GM18502 (cell line): ENCODE results near the gene MRNIP.
"Not testable (repeated sequence)": the region's sequence is repeated elsewhere in the genome, so short reads cannot be mapped to it uniquely, and the experiment has no call there.

Source experiments
- ATAC-seq: cut with Tn5 transposase; IDR thresholded peaks from one replicate; pipeline ENCODE4 v1.9.1; 2021; ENCODE audit warnings: mild to moderate bottlenecking; ENCODE audit not compliant: unreplicated experiment, poor library complexity

The MRNIP gene

GRCh38 chr5:179795863-179796833, 62.5 kb downstream of the MRNIP start:
- ATAC-seq, result peak; percentile 77

DNA sequence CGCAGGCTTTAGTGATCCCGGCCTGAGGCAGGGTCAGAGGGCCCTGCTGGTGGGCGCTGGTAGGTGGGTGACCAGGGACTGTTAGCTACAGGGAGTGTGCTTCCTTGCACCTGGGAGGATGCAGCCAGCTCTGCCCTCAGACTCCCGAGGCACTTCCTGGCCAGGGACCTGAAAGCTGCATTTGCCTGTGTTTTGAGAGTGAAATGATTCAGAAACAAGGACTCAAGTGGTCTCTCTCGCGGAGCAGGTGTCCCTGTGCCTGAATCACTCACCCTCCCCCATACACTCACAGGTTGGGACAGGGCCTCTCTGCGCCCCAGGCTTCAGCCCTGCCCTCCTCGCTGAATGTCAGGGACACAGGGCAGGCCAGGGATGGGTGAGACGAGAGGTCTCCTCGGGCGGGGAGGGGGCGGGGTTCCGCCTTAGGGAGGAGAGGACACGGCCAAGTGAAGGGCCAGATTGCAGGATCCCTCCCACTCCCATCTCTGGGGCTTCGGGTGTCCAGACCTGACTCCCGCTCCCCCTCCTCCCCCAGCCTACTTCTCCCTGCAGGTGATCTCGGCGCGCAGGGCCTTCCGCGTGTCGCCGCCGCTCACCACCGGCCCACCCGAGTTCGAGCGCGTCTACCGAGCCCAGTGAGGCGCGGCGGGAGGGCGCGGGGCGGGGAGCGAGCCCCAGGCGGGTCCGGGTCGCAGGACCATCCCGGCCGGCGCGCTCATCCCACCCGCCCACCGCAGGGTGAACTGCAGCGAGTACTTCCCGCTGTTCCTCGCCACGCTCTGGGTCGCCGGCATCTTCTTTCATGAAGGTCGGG, 63.4 kb downstream of the MRNIP start:
- ATAC-seq, result peak; percentile 4

GRCh38 chr5:179794575-179794974, 64.0 kb downstream of the MRNIP start:
- ATAC-seq, result no peak

DNA sequence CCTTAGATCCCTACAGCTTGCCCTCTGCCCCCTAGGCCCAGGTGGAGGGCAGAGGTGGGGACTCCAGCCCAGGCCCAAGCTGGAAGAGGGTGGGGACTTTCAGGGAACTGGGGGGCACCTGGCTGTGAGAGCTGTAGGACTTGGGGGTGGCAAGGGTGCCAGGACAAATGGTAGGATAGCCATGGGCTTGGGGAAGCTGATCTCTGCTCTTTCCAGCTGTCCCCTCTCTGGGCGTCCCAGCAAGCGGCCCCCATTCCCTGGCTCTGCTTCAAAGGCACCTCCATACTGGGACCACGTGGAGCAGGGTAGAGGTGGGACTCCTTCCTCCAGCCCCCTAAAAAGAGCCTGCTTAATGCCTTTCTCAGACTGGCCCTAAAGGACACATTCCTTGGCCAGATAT, 64.4 kb downstream of the MRNIP start:
- ATAC-seq, result no peak

- ATAC-seq, result no peak
These were observed 65.0 kb downstream of the MRNIP start, which contains the start of gene LTC4S for GRCh38 chr5:179793468-179794139. Gene LTC4S, plus strand, starts transcription at chr5:179793986. Its CDS starts 95 bp downstream, at chr5:179794081.

DNA sequence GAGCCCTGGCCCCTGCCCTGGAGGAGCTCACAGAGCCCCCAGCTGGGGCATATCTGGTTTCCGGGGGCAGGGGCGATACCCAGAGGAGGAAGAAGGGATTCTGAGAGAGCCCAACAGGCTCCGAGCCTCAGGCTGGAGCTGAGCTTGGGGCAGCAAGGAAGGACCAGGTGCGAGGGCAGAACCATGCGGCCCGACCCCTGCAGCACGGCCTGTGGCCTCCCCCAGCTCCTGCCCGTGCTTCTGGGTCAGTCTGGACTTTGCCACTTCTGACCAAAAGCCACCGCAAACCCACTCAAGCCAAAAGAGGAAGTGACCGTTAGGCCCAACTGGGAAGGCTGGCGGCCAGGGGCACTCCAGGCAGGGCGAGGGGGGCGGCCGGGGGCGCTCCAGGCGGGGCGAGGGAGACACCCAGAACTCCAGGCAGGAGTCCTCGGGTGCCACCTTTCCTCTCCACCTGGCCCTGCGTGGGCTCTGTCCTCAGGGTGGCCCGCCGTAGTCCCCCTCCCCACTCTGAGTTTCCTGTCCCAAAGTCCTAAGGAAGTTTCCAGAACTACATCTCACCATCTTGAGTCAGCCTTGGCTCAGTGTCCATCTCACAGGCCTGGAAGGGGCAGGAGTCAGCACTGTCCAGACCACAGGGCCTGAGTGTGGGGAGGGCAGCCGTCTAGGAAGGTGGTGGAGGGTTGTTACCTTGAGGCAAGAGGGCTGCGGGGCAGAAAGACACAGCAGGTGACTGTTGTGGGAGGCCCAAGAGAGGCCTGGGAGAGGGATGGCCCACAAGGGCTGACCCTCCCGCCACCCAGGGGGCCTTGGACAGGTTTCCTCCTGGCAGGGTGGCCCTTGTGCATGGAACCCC, 65.8 kb downstream of the MRNIP start:
- ATAC-seq, result no peak

- no peak for ATAC-seq
These were observed 66.6 kb downstream of the MRNIP start for GRCh38 chr5:179791881-179792611.

DNA sequence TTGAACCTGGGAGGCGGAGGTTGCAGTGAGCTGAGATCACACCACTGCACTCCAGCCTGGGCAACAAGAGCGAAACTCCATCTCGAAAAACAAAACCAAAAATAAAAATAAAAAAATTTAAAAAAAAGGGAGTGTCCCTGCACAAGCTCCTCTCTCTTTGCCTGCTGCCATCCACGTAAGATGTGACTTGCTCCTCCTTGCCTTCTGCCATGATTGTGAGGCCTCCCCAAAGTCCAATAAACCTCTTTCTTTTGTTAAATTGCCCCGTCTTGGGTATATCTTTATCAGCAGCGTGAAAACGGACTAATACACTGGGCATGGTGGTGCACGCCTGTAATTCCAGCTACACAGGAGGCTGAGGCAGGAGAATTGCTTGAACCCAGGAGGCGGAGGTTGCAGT, 69.3 kb downstream of the MRNIP start:
- ATAC-seq, result not testable (repeated sequence)

GRCh38 chr5:179788193-179788854, 70.3 kb downstream of the MRNIP start:
- ATAC-seq, result no peak
